HCT116 (cell line): ENCODE measurements around the gene FNBP1L.

ENCODE experiments used
- EGR1 ChIP-seq: IDR thresholded peaks from 2 replicates; pipeline ENCODE4 v1.6.1; 2012; ENCODE audit warnings: low read depth
- POLR2A ChIP-seq: IDR thresholded peaks from 2 replicates; pipeline ENCODE4 v1.7.0; 2011; ENCODE audit warnings: borderline replicate concordance; ENCODE audit not compliant: insufficient read depth, insufficient read length; ENCODE audit errors: extremely low read depth

DNA sequence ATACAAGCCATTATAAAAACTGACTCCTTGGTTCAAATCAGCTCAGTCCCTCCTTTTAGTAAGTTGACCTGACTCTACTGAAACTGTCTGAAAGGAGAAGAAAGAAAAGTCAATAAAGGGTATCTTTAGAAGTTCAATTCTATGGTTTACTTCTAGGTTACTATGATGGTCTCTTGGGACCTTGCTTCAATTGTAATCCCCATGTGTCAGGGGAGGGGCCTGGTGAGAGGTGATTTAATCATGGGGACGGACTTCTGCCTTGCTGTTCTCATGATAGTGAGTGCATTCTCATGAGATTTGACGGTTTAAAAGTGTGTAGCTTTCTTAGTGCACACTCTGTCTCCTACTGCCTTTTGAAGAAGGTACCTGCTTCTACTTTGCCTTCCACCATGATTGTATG, 31.7 kb upstream of the FNBP1L start:
- no peak for TF ChIP-seq POLR2A
- no peak for TF ChIP-seq EGR1
